HG02571 (cell line): Measurements from ENCODE around the gene ASB16.

ENCODE experiments used
- ATAC-seq: cut with Tn5 transposase; IDR thresholded peaks from one replicate; pipeline ENCODE4 v1.9.1; 2021; ENCODE audit warnings: mild to moderate bottlenecking, moderate library complexity; ENCODE audit not compliant: unreplicated experiment

The ASB16 gene

GRCh38 chr17:44207743-44208142 is 37.2 kb downstream of the ASB16 start:
- ATAC-seq: no peak

GRCh38 chr17:44209786-44210341 is 39.4 kb downstream of the ASB16 start:
- ATAC-seq: peak; percentile 25

- peak; percentile 62 for ATAC-seq
These were observed 40.1 kb downstream of the ASB16 start for GRCh38 chr17:44210342-44211192.

- no peak for ATAC-seq
These were observed 41.1 kb downstream of the ASB16 start for GRCh38 chr17:44211281-44212265.

- ATAC-seq: no peak
These were observed 42.3 kb downstream of the ASB16 start for GRCh38 chr17:44212507-44213402.

GRCh38 chr17:44213403-44214229 is 43.1 kb downstream of the ASB16 start:
- no peak for ATAC-seq

- no peak for ATAC-seq
These were observed 43.7 kb downstream of the ASB16 start for GRCh38 chr17:44214230-44214494.

GRCh38 chr17:44214896-44215295 is 44.4 kb downstream of the ASB16 start:
- no peak for ATAC-seq

- no peak for ATAC-seq
These were observed 45.7 kb downstream of the ASB16 start for GRCh38 chr17:44216173-44216572.

- ATAC-seq: no peak
These were observed 46.2 kb downstream of the ASB16 start for GRCh38 chr17:44216694-44217093.

- no peak for ATAC-seq
These were observed 47.3 kb downstream of the ASB16 start for GRCh38 chr17:44217738-44218343.

GRCh38 chr17:44218344-44219107 is 48.0 kb downstream of the ASB16 start:
- ATAC-seq: peak; percentile 35

GRCh38 chr17:44219108-44219615 is 48.7 kb downstream of the ASB16 start:
- ATAC-seq: peak; percentile 31

- ATAC-seq: peak; percentile 3
These were observed 49.2 kb downstream of the ASB16 start, which contains the start of gene UBTF for GRCh38 chr17:44219616-44220212. Gene UBTF (minus strand): TSS chr17:44219675. CDS start chr17:44218229, 1,446 bp downstream.

- ATAC-seq: peak; percentile 0
These were observed 49.9 kb downstream of the ASB16 start for GRCh38 chr17:44220213-44221083.

GRCh38 chr17:44221084-44221861 is 50.8 kb downstream of the ASB16 start:
- no peak for ATAC-seq
